Measurements from ENCODE around the gene THAP10. TPM values are rescaled to one million over a fixed set of nuclear protein-coding genes. Genes with fewer than 3 reads are reported as not detected.

THAP10 gene
- total RNA-seq, 1 donor = 7.9 TPM

GRCh38 chr15:70870051-70870450 is 22.2 kb downstream of the THAP10 start:
- DNase-seq (ENCODE audit: low read depth) = peak; percentile 90
- no peak overlapping the region for H3K4me3 ChIP-seq (ENCODE audit: low read depth, low read length)
- TF ChIP-seq CTCF (IDR thresholded peaks at IDR 0.05; ENCODE audit: insufficient read depth, low read length) = no peak

GRCh38 chr15:70869346-70869745 is 22.9 kb downstream of the THAP10 start:
- TF ChIP-seq CTCF (IDR thresholded peaks at IDR 0.05; ENCODE audit: insufficient read depth, low read length) = no peak
- no peak overlapping the region for H3K4me3 ChIP-seq (ENCODE audit: low read depth, low read length)
- DNase-seq (ENCODE audit: low read depth) = no peak

GRCh38 chr15:70867911-70868467 is 24.2 kb downstream of the THAP10 start:
- H3K4me3 ChIP-seq (ENCODE audit: low read depth, low read length) = no peak overlapping the region
- DNase-seq (ENCODE audit: low read depth) = peak; percentile 91
- no peak for TF ChIP-seq CTCF (IDR thresholded peaks at IDR 0.05; ENCODE audit: insufficient read depth, low read length)

- peak; percentile 49 for DNase-seq (ENCODE audit: low read depth)
- no peak overlapping the region for H3K4me3 ChIP-seq (ENCODE audit: low read depth, low read length)
- no peak for TF ChIP-seq CTCF (IDR thresholded peaks at IDR 0.05; ENCODE audit: insufficient read depth, low read length)
Measured at GRCh38 chr15:70866982-70867641, 25.1 kb downstream of the THAP10 start.

- DNase-seq (ENCODE audit: low read depth) = peak; percentile 81
Measured at GRCh38 chr15:70863450-70864218, 28.6 kb downstream of the THAP10 start.

GRCh38 chr15:70859998-70860397 is 32.2 kb downstream of the THAP10 start:
- H3K4me3 ChIP-seq (ENCODE audit: low read depth, low read length) = no peak overlapping the region
- TF ChIP-seq CTCF (IDR thresholded peaks at IDR 0.05; ENCODE audit: insufficient read depth, low read length) = no peak
- no peak for DNase-seq (ENCODE audit: low read depth)

More at GRCh38 chr15:70863450-70864218, 28.6 kb downstream of the THAP10 start:
- no peak for TF ChIP-seq CTCF (IDR thresholded peaks at IDR 0.05; ENCODE audit: insufficient read depth, low read length)
- H3K4me3 ChIP-seq (ENCODE audit: low read depth, low read length) = no peak overlapping the region
